Activated naive CD4-positive, alpha-beta T cell treated with anti-CD3 and anti-CD28 coated beads for 36 hours (primary cell): ENCODE results near the gene KCTD5. TPM values are rescaled to one million over a fixed set of nuclear protein-coding genes. Genes with fewer than 3 reads are reported as not detected.
A peak's percentile ranks its signal among the peaks of the same experiment; 100 is the strongest.
"Not testable (repeated sequence)": the region's sequence is repeated elsewhere in the genome, so short reads cannot be mapped to it uniquely, and the experiment has no call there.

Source experiments
- CTCF ChIA-PET: fragments of 350-600 bp; sonication (Branson Sonifier 250); formaldehyde crosslinking; loops from one replicate; lab custom pipeline; 2021; ENCODE audit warnings: antibody characterized with exemption; lab: Charles Lee
- DNase-seq: peaks from one replicate; pipeline ENCODE4 v3.0.0-alpha.2; 2020
- H3K27ac Mint-ChIP-seq: one replicate; pipeline ENCODE4 v1.8.0; 2021; ENCODE audit warnings: mild to moderate bottlenecking, mixed read lengths
- H3K27me3 Mint-ChIP-seq: one replicate; pipeline ENCODE4 v1.8.0; 2021; ENCODE audit warnings: low read depth, mixed read lengths
- H3K36me3 Mint-ChIP-seq: one replicate; pipeline ENCODE4 v1.8.0; 2021; ENCODE audit warnings: low read depth, mixed read lengths
- H3K4me1 Mint-ChIP-seq: one replicate; pipeline ENCODE4 v1.8.0; 2021; ENCODE audit warnings: low read depth, mixed read lengths
- H3K4me3 Mint-ChIP-seq: one replicate; pipeline ENCODE4 v1.8.0; 2021; ENCODE audit warnings: mild to moderate bottlenecking, moderate library complexity, mixed read lengths
- H3K9me3 Mint-ChIP-seq: one replicate; pipeline ENCODE4 v1.8.0; 2021; ENCODE audit warnings: mixed read lengths
- intact Hi-C: fragments of 100-400 bp; cut with micrococcal nuclease; formaldehyde crosslinking; loops from one replicate; pipeline ENCODE4 v1.15.1; 2023
- total RNA-seq, 2 experiments: library from RNA; stranded (reverse); gene quantifications; one replicate each; pipeline ENCODE4 v1.2.3, GENCODE V29; 2021

Gene KCTD5
- total RNA-seq, 2 experiments from 2014 or later = 21.8 to 24.1 TPM

- no peaks in the 10 kb centered on the region for H3K27me3 Mint-ChIP-seq
- DNase-seq = no peak
- H3K4me3 Mint-ChIP-seq = peak overlapping the region; percentile 21
- intact Hi-C loops = no loop called here
- no peaks in the 10 kb centered on the region for H3K9me3 Mint-ChIP-seq
- no peak overlapping the region for H3K27ac Mint-ChIP-seq
- peaks cover 2% of the 10 kb centered on the region for H3K36me3 Mint-ChIP-seq
- H3K4me1 Mint-ChIP-seq = peaks cover 27% of the 10 kb centered on the region
- CTCF ChIA-PET = no interaction called here
Measured at GRCh38 chr16:2675021-2675420, 7.3 kb upstream of the KCTD5 start.

- H3K9me3 Mint-ChIP-seq = no peaks in the 10 kb centered on the region
- peaks cover 4% of the 10 kb centered on the region for H3K36me3 Mint-ChIP-seq
- no peak overlapping the region for H3K27ac Mint-ChIP-seq
- H3K4me3 Mint-ChIP-seq = no peak overlapping the region
- H3K4me1 Mint-ChIP-seq = peaks cover 23% of the 10 kb centered on the region
- DNase-seq = no peak
- CTCF ChIA-PET = no interaction called here
- intact Hi-C loops = no loop called here
- H3K27me3 Mint-ChIP-seq = no peaks in the 10 kb centered on the region
Measured at GRCh38 chr16:2675714-2676113, 6.6 kb upstream of the KCTD5 start.

GRCh38 chr16:2676937-2677336, 5.4 kb upstream of the KCTD5 start:
- H3K36me3 Mint-ChIP-seq, H3K4me3 Mint-ChIP-seq, H3K27ac Mint-ChIP-seq, H3K27me3 Mint-ChIP-seq, intact Hi-C loops, CTCF ChIA-PET, DNase-seq, H3K9me3 Mint-ChIP-seq: not testable (repeated sequence)
- H3K4me1 Mint-ChIP-seq = peaks cover 14% of the 10 kb centered on the region

GRCh38 chr16:2678206-2678965, 3.9 kb upstream of the KCTD5 start:
- H3K27me3 Mint-ChIP-seq, intact Hi-C loops, H3K36me3 Mint-ChIP-seq, H3K4me3 Mint-ChIP-seq, DNase-seq, CTCF ChIA-PET, H3K9me3 Mint-ChIP-seq, H3K27ac Mint-ChIP-seq: not testable (repeated sequence)
- H3K4me1 Mint-ChIP-seq = peaks cover 10% of the 10 kb centered on the region

GRCh38 chr16:2679902-2680301, 2.4 kb upstream of the KCTD5 start:
- Mint-ChIP-seq H3K27ac (peak overlapping the region; percentile 18), H3K4me1 (peaks cover 10% of the 10 kb centered on the region)
- DNase-seq, H3K36me3 Mint-ChIP-seq, CTCF ChIA-PET, H3K9me3 Mint-ChIP-seq, H3K27me3 Mint-ChIP-seq, H3K4me3 Mint-ChIP-seq: not testable (repeated sequence)
- intact Hi-C loops = loop anchor here (5.0 kb wide), 2 partner anchors 97 to 458 kb away; partner anchors contain the start of genes E4F1 and ELOB

GRCh38 chr16:2680360-2680759, 2.0 kb upstream of the KCTD5 start:
- DNase-seq, CTCF ChIA-PET, H3K36me3 Mint-ChIP-seq, H3K4me3 Mint-ChIP-seq, H3K27me3 Mint-ChIP-seq, H3K9me3 Mint-ChIP-seq: not testable (repeated sequence)
- Mint-ChIP-seq H3K27ac (peak overlapping the region; percentile 18), H3K4me1 (peaks cover 11% of the 10 kb centered on the region)
- intact Hi-C loops = loop anchor here (5.0 kb wide), 2 partner anchors 97 to 458 kb away; partner anchors contain the start of genes E4F1 and ELOB

- Mint-ChIP-seq H3K4me3 (peak overlapping the region; percentile 97), H3K4me1 (peaks cover 28% of the 10 kb centered on the region), H3K27ac (peak overlapping the region; percentile 73)
- H3K27me3 Mint-ChIP-seq, DNase-seq, CTCF ChIA-PET, H3K9me3 Mint-ChIP-seq, H3K36me3 Mint-ChIP-seq: not testable (repeated sequence)
- intact Hi-C loops = loop anchor here (5.0 kb wide), 2 partner anchors 94 to 461 kb away; partner anchors contain the start of genes E4F1 and ELOB
Measured at GRCh38 chr16:2683041-2683440, 718 bp downstream of the KCTD5 start.

- H3K27ac Mint-ChIP-seq, H3K9me3 Mint-ChIP-seq, H3K36me3 Mint-ChIP-seq, H3K4me3 Mint-ChIP-seq, intact Hi-C loops, H3K27me3 Mint-ChIP-seq, CTCF ChIA-PET, DNase-seq: not testable (repeated sequence)
- H3K4me1 Mint-ChIP-seq = peaks cover 28% of the 10 kb centered on the region
Measured at GRCh38 chr16:2686075-2686474, 3.8 kb downstream of the KCTD5 start.

GRCh38 chr16:2686912-2687507, 4.7 kb downstream of the KCTD5 start:
- Mint-ChIP-seq H3K4me1 (peaks cover 27% of the 10 kb centered on the region), H3K27ac (peak overlapping the region; percentile 58), H3K36me3 (peaks cover 5% of the 10 kb centered on the region), H3K9me3 (no peaks in the 10 kb centered on the region), H3K4me3 (peak overlapping the region; percentile 51), H3K27me3 (no peaks in the 10 kb centered on the region)
- intact Hi-C loops = no loop called here
- peak; percentile 30 for DNase-seq
- CTCF ChIA-PET = no interaction called here

- no peaks in the 10 kb centered on the region for H3K9me3 Mint-ChIP-seq
- no peaks in the 10 kb centered on the region for H3K27me3 Mint-ChIP-seq
- H3K27ac Mint-ChIP-seq = peak overlapping the region; percentile 58
- H3K4me3 Mint-ChIP-seq = no peak overlapping the region
- peaks cover 2% of the 10 kb centered on the region for H3K36me3 Mint-ChIP-seq
- DNase-seq = no peak
- intact Hi-C loops = no loop called here
- CTCF ChIA-PET = interaction anchor here (0.6 kb wide), 1 partner anchor 34 kb away, joined by 6 read pairs; no protein-coding TSS in a partner anchor
- H3K4me1 Mint-ChIP-seq = peaks cover 25% of the 10 kb centered on the region
Measured at GRCh38 chr16:2687531-2688308, 5.4 kb downstream of the KCTD5 start.

GRCh38 chr16:2689422-2689821, 7.1 kb downstream of the KCTD5 start:
- H3K36me3 Mint-ChIP-seq, DNase-seq, H3K9me3 Mint-ChIP-seq, CTCF ChIA-PET, intact Hi-C loops, H3K4me3 Mint-ChIP-seq, H3K27me3 Mint-ChIP-seq, H3K27ac Mint-ChIP-seq: not testable (repeated sequence)
- peaks cover 25% of the 10 kb centered on the region for H3K4me1 Mint-ChIP-seq

- intact Hi-C loops = no loop called here
- Mint-ChIP-seq H3K4me1 (peaks cover 21% of the 10 kb centered on the region), H3K9me3 (no peaks in the 10 kb centered on the region), H3K27me3 (no peaks in the 10 kb centered on the region), H3K4me3 (no peak overlapping the region), H3K36me3 (peaks cover 2% of the 10 kb centered on the region), H3K27ac (no peak overlapping the region)
- no peak for DNase-seq
- CTCF ChIA-PET = no interaction called here
Measured at GRCh38 chr16:2689968-2690801, 7.9 kb downstream of the KCTD5 start.
